HS-5 (cell line): Measurements from ENCODE around the gene ZNF689.
"Not testable (repeated sequence)": the region's sequence is repeated elsewhere in the genome, so short reads cannot be mapped to it uniquely, and the experiment has no call there.

ENCODE experiments used
- DNase-seq: peaks from one replicate; pipeline ENCODE4 v3.0.0-alpha.2; 2012; ENCODE audit warnings: low read depth

Gene ZNF689

DNA sequence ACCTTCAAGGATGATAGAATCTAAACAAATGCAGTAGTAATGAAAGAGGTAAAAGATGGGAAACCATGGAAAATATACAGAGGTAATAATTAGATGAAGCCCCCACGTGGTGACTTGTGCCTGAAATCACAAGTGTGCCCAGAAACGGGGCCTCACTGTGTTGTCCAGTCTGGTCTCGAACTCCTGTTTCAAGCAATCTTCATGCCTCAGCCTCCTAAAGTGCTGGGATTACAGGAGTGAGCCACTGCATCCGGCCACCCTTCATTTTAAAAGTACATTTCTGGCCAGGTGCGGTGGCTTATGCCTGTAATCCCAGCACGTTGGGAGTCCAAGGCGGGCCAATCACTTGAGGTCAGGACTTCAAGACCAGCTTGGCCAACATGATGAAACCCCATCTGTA is 26.4 kb upstream of the ZNF689 start:
- DNase-seq: no peak

DNA sequence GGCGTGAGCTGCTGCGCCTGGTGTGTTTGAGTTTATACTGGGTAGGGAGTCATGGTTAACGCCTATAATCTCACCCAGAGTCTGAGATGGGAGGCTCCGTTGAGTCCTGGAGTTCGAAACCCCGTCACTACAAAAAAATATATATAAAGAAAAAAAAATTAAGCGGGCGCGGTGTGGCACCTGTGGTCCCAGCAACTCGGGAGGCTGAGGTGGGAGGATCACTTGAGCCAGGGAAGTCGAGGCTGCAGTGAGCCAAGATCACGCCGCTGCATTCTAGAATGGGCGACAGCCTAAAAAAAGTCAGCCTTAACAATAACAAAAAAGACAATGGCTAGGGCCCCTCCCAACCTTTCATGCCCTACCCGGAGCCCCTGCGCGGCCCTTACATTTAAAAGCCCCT is 23.3 kb upstream of the ZNF689 start:
- no peak for DNase-seq

DNA sequence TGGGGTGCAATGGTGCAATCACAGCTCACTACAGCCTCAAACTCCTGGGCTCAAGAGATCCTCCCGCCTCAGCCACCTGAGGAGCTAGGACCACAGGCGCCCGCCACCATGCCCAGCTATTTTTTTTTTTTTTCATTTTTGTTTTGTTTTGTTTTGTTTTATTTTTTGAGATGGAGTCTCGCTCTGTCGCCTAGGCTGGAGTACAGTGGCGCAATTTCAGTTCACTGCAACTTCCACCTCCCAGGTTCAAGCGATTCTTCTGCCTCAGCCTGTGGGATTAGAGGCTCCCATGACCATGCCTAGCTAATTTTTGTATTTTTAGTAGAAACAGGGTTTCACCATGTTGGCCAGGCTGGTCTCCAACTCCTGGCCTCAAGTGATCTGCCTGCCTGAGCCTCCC is 22.3 kb upstream of the ZNF689 start:
- DNase-seq: not testable (repeated sequence)

DNA sequence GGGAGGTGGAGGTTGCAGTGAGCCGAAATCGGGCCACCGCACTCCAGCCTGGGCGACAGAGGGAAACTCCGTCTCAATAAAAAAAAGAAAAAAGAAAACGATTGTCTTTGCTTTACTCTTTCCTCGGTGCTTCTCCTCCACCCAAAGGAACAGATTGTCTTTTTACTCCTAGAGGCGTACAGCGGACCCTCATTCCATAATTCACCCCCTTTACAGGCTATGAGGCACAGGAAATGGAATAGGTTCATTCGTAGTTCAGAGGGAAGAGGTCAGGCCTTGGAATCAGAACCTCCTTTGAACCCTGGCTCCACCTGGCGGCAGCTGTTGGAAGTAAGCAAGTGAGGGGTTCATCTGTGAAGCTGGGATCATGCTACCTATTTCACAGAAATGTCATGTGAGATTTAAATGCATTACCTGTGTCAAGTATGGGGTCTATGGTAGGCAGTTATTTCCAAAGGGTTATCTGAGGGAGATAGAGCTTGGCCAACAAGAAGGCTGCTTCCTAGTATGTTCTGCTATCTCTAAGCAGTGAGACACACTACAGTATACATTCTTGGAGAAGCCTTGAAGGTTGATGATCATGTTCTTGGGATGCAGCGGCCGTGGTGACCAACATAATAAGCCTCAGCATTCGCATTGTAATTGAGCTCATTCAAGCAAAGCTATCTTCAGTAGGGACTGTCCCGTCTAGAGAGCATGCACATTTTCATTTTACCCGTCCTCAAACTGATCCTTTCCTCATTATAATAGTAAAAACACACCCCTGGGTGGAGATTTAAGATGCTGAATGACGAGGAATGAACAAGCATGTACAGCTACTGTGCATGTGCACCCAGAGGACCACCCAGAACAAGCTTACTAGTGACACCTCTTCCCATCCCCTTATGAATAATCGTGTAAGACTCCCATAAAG is 18.7 kb upstream of the ZNF689 start:
- DNase-seq: peak; percentile 54

DNA sequence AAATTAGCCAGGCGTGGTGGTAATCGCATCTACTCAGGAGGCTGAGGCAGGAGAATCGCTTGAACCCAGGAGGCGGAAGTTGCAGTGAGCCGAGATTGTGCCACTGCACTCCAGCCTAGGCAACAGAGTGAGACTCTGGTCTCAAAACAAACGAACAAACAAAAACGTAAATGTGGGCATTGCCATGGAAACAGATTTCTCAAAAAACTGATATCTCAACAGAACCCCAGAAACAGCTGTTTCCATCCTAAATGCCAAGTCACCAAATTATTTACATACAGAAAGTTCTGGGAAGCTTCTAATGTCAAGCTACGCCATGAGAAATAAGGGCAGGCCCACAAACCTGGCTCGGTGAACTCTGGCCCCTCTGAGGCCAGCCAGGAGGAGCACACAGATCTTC is 16.0 kb upstream of the ZNF689 start:
- DNase-seq: no peak

DNA sequence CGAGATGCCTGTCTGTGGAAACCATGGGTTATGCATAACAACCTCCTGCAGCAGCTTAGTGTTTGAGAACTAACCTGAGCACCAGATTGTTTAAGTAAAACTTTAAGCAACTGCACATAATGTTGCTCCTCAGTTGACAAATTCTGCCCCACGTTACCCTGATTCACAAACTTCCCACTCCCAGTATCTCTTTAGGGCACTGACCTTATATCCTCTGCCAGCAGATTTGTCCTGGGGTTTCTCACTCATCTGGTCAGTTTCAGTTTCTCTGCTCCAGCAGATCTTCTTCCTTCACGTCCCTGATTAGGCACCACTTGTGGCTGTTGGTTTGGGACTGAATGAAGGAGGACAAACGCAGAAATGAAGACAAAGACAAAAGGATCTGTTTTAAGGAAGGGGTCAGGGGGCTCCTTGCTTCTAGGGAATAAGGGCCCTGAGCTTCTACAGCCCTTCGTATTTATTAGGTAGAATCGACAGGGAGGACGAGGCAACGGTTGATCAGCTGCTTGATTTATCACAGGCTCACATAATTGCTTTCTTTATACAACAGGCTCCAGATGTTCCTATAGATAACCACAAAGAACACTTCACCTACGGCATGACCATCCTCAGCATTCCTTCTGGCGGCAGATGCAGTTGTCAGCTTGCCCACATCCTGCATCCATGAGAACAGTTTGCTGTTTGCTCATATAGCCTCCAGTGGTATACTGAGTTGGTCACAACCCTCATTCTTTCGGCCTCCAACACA is 13.5 kb upstream of the ZNF689 start:
- no peak for DNase-seq

DNA sequence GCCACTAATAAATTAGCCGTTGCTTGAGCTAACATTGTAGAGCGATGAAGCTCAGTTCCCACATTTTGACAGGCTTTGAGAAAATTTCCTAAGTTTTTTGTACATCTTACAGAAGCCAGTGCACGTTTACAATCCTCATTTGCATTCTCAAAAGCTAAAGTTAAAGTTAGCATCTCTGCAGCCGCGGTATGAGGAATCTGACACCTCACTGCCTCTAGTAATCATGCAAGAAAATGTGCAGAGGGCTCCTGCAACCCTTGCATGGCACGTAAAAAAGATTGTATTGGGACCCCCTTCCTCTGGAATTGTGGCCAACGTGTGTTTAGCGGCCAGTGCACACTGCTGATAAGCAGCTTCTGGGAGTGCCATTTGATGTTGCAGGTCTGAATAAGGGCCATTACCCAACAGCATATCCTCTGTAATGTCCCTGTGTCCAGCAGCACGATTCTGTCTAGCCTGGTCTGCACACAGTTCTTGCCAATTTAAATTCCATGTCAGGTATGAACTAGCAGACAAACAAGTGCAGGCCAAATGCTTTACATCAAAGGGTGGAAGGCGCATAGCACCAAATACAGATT is 12.4 kb upstream of the ZNF689 start:
- no peak for DNase-seq

DNA sequence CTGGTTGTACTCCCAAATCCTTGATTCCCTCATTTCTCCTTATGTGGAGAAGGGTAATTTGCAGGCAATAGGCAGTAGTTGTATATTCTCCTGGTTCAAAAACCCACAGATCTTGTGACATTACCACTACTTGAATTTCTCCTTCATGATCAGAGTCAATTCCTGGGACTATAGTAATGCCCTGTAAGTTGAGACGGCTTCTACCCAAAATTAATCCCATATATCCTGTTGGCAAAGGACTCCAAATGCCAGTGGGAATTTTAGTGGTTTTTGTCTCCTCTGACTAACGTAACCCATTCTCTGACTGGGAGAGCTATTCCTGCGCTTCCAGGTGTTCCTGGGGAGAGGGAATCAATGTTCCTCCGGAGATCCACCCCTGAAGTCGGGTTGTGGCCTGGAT is 11.6 kb upstream of the ZNF689 start:
- no peak for DNase-seq

DNA sequence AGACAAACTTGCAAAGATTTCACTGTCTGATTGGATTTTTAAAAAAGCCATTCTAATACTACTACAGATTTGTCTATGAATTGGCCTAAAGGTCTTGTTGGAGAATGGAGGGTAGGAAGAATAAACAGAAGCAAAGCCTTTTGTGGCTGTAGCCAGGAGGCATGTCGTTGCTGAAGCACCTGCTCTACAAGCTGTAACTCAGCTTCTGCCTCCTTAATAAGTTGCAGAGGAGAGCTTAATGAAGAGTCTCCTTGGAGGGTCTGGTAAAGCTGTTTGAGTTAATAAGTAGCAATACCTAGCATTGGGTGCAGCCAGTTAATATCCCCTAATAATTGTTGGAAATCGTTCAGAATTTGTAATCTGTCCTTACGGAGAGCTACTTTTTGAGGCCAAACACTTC is 10.0 kb upstream of the ZNF689 start:
- no peak for DNase-seq

DNA sequence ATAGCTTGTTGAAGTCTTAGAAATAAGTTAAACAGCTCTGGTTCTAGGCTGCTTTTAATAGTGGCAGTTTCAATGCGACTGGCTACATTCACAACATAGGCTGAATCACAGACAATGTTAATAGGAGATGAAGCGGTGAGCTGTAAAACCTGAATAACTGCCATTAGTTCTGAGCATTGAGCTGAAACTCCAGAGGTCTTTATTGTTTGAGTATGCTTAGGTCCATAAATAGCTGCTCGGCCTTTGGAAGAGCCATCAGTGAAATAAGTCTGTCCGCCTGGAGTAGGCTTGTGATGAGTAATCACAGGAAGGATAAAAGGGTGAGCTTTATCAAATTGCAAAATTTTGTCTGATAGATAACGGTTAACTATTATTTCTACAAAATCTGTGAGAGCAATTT is 9.4 kb upstream of the ZNF689 start:
- no peak for DNase-seq

DNA sequence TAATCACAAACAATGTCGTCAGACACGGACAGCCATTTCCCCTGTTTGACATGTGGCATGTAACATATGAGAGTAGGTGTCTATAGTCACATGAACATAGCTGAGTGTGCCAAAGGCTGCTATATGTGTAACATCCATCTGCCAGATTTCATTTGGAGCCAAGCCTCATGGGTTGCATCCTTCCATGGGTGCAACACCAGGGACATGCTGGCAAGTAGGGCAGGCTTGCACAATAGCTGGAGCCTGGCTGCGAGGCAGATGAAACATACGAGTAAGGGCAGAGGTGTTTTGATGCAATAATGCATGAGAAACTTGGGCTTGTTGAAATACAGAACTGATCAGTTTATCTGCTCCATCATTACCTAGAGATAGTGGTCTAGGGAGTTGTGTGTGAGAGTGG is 9.0 kb upstream of the ZNF689 start:
- no peak for DNase-seq

DNA sequence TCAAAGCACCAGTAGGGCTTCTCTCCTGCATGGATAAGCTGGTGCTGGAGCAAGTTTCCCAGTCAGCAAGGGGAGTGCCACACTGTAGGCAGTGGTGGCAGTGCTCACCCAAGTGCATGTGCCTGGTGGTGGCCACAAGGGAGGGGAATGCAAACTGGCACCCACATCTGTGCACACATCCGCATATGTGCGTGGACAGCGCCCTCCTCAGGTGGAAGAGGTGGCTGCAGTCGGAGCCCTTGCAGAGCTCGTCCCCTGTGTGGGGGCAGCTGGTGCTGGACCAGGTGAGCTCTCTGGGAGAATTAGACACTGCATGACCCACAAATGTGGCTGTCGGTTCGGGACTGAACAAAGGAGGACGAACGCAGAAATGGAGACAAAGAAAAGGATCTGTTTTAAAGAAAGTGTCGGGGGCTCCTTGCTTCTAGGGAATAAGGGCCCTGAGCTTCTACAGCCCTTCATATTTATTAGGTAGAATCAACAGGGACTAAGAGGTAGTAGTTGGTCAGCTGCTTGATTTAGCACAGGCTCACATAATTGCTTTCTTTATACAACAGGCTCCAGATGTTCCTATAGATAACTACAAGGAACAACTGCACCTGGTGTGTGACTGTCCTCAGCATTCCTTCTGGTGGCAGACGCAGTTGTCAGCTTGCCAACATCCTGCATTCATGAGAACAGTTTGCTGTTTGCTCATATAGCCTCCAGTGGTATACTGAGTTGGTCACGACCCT is 5.3 kb upstream of the ZNF689 start:
- no peak for DNase-seq

DNA sequence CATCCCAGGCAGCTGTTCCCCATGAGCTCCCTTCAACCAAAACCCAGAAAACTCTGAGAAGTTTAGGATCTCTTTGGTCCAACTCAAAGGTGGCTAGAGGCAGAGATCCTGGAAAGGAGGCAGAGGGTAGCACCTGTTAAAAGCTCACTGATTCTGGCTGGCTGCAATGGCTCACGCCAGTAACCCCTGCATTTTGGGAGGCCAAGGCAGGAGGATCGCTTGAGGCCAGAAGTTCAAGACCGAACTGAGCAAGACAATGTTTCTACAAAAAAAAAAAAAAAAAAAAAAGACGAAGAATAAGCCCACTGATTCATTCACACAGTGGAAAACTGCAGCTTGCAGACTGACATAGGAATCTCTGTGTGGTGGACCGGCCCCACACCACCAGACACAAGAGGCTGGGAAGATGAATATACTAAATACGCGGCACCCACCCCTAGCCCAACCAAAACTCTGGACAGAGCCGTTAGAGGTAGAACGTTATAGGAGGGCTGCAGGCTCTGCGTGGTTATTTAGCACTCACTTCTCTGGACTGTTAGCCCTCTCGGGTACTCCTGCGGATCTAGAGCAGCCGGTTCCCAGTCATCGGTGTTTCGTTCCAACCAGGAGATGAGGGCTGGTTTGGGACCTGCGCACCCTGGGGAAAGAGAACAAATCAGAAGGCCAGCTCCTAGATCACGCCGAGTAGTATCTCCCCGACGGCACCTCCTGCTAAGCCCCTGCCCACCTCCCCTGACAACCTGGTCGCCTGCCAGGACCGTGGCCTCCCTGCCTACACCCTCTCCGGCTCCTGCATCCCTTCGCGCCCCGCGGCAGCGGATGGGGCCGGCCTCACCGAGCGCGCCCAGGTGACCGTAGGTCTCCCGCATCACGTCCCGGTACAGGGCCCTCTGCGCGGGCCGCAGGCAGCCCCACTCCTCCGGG is 925 bp downstream of the ZNF689 start:
- no peak for DNase-seq

DNA sequence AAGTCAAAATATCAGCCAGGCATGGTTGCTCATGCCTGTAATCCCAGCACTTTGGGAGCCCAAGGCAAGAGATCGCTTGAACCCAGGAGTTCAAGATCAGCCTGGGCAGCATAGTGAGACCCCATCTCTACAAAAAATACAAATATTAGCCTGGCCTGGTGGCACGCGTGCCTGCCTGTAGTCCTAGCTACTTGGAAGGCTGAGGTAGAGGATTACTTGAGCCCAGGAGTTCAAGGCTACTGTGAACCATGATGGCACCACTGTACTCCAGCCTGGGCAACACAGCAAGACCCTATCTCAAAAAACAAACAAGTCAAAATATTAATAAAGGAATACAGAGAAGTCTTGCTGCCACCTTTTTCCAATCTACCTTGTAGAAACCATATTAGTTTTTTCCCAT is 4.2 kb downstream of the ZNF689 start:
- no peak for DNase-seq

DNA sequence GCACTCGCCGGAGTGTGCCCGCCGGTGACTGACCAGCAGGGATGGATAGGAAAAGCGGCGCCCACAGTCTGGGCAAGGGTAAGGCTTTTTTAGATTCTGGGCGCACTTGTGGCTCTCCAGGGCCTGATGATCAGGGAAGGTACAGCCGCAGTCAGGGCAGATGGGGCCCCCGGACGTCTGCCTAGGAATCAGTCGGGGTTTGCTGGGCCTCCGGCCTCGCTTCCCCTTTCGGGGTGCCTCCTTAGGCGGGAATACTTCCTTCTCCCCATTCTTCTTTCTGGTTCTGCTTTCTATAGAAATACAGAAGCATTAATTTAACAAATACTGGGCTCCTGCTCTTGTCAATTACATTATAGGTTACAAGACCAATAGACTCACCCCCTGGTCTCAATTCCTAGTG is 5.0 kb downstream of the ZNF689 start:
- no peak for DNase-seq

DNA sequence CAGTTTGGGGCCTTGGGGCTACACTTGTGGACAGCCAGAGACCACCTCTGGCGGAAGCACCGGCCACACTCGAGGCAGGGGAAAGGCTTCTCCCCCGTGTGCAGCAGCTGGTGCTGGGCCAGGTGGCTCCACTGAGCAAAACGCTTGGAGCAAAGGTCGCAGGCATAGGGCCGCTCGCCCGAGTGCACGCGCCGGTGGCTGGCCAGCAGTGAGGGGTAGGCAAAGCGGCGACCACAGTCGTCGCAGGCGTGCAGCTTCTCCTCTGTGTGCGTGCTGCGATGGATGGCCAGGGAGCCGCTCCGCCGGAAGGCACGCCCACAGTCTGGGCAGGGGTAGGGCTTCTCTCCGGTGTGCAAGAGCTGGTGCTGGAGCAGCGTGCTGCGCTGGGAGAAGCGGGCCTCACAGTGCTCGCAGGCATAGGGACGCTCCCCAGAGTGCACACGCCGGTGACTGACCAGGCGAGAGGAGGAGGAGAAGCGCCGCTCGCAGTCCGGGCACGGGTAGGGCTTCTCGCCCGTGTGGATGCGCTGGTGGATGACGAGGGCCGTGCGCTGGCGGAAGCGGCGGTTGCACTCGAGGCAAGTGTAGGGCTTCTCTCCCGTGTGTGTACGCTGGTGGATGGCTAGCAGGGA is 5.8 kb downstream of the ZNF689 start:
- no peak for DNase-seq

DNA sequence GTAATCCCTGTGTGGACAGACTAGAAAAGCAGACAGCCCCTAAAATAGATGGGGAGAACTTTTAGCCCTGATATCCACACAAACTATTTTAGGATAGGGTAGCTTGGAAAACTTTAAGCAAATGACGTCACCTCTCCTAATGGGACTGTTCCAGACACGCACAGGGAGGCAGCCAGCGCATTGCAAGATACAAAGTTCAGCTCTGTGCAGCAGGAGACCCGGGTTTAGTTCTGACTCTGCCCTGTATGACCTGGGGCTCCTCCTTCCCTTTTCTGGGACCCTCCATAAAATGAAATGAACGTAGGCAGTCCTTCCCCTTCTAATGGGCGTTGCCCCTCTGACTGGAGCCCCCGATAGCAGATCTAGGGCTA is 6.3 kb downstream of the ZNF689 start:
- no peak for DNase-seq

DNA sequence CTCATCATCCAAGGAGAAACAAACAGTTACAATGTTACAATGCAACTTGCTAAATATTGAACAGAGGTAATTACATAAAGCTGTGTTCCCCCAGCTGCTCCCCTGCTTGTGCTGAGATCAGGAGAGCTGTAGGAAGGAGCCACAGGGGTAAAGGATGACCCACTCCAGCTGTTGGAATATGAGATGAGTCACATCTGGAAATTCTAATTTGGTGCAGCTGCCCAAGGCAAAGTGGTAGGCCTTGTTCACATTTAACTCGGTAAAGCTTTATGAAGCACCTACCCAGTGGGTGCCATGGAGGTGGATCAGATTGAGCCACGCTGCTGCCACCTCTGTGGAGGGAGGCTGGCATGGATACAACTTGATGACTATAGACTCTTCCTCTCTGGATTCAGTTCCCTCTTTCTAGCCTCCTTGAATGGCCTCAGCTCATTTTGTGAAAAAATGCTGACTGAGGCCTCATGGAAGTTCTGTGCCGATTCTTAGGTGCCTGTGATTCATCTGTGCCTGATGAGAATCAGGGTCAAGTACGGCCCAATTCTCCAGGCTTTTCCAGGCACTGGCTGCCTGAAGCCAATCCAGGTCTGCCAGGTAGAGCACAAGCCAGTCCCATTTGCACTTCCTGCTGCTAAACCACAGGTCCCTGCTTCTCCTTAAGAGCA is 7.4 kb downstream of the ZNF689 start:
- no peak for DNase-seq

DNA sequence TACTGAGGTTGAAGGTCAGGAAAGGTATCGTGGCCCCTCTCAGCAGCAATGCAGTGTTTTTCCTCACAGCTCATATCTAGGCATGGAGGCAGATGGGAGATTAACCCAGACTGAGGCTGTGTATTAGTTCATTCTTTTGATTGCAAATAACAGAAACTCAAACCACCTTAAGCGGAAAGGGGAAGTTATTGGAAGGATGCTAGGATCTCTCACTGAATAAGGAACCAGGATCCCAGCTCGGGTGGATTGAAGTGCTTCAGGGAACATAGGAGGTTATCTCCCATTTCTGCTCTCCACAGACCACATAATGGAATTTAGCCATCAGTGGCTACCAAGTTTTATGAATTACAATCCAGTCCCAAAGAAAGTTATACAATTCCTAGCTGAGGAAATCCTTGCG is 8.2 kb downstream of the ZNF689 start:
- no peak for DNase-seq

DNA sequence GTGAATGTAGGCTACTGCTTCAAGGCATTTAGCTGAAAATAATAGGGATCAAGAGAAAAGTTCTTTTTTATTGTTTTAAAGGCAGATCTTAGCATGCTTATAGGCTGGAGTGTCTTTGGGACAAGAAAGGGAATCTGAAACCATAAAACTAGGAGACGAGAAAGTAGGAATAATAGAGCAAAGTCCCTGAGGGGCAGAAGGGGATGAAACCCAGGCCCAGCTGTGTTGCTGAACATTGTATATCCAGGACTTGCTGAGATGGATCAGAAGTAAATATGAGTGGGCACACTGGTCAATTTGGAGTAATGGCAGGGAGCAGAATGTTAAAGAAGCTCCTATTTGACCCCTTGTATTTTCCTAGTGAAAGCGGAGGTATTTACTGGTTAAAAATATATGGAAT is 9.3 kb downstream of the ZNF689 start:
- no peak for DNase-seq
